GM12878 (cell line): ENCODE data around the gene PRDX3. TPM values are rescaled to one million over a fixed set of nuclear protein-coding genes. Genes with fewer than 3 reads are reported as not detected.

Experiments used
- BACH1 ChIP-seq: fragments of 450-650 bp; IDR thresholded peaks from 2 replicates; pipeline ENCODE4 v1.6.1; 2017; ENCODE audit warnings: mild to moderate bottlenecking, borderline replicate concordance
- BHLHE40 ChIP-seq, 2 experiments: fragments of 450-650 bp in 1 of 2; IDR thresholded peaks; 2 replicates each; pipeline ENCODE4 v1.6.1; 2011 to 2017; ENCODE audit warnings: low read depth in 2 of 2, borderline replicate concordance in 1 of 2, improper control_type of control experiment in 1 of 2, low read length in 1 of 2, mild to moderate bottlenecking in 1 of 2
- CBFB ChIP-seq: IDR thresholded peaks from 2 replicates; pipeline ENCODE4 v1.6.1; 2016; ENCODE audit warnings: antibody characterized with exemption, low read depth
- EP300 ChIP-seq, 2 experiments: fragments of 150-350 bp in 1 of 2; IDR thresholded peaks; 2 replicates each; pipeline ENCODE4 v1.6.1; 2011 to 2012; ENCODE audit warnings: low read depth in 2 of 2, low read length in 2 of 2, borderline replicate concordance in 1 of 2, improper control_type of control experiment in 1 of 2, inconsistent platforms in 1 of 2; ENCODE audit not compliant: control insufficient read depth in 1 of 2
- IKZF2 ChIP-seq, 2 experiments: fragments of 450-650 bp; IDR thresholded peaks; 2 replicates each; pipeline ENCODE4 v1.6.1; 2017; ENCODE audit warnings: mild to moderate bottlenecking in 2 of 2, moderate library complexity in 2 of 2
- KLF5 ChIP-seq: fragments of 450-650 bp; IDR thresholded peaks from 2 replicates; pipeline ENCODE4 v1.6.1; 2014; ENCODE audit warnings: mild to moderate bottlenecking; ENCODE audit not compliant: partially characterized antibody
- MEF2A ChIP-seq: IDR thresholded peaks from 2 replicates; pipeline ENCODE4 v1.6.1; 2011; ENCODE audit warnings: low read depth, mild to moderate bottlenecking, low read length, moderate library complexity; ENCODE audit not compliant: insufficient read depth
- MTA3 ChIP-seq: IDR thresholded peaks from 2 replicates; pipeline ENCODE4 v1.6.1; 2012; ENCODE audit warnings: low read length, inconsistent platforms, borderline replicate concordance
- NBN ChIP-seq: fragments of 450-650 bp; IDR thresholded peaks from 2 replicates; pipeline ENCODE4 v1.6.1; 2016
- NFXL1 ChIP-seq: fragments of 450-650 bp; IDR thresholded peaks from 2 replicates; pipeline ENCODE4 v1.6.1; 2017; ENCODE audit warnings: antibody characterized with exemption, mild to moderate bottlenecking, borderline replicate concordance
- PAX5 ChIP-seq: IDR thresholded peaks from 2 replicates; pipeline ENCODE4 v1.6.1; 2011; ENCODE audit warnings: low read depth, low read length, borderline replicate concordance
- PKNOX1 ChIP-seq: fragments of 450-650 bp; IDR thresholded peaks from 2 replicates; pipeline ENCODE4 v1.6.1; 2016; ENCODE audit warnings: mild to moderate bottlenecking
- RBBP5 ChIP-seq: fragments of 200-600 bp; sonication (generic); conservative IDR thresholded peaks from 2 replicates; pipeline ENCODE4 v1.6.1; 2016
- RFX5 ChIP-seq: IDR thresholded peaks from 2 replicates; pipeline ENCODE4 v1.6.1; 2011; ENCODE audit warnings: low read depth, low read length, improper control_type of control experiment
- SUPT20H ChIP-seq: IDR thresholded peaks from 2 replicates; pipeline ENCODE4 v1.6.1; 2011; ENCODE audit warnings: low read depth, mild to moderate bottlenecking, low read length, moderate library complexity, borderline replicate concordance; ENCODE audit not compliant: control insufficient read depth
- TCF3 ChIP-seq: IDR thresholded peaks from 2 replicates; pipeline ENCODE4 v1.6.1; 2012; ENCODE audit warnings: low read depth, mild to moderate bottlenecking, low read length, borderline replicate concordance; ENCODE audit not compliant: insufficient read depth
- ZNF592 ChIP-seq: fragments of 450-650 bp; IDR thresholded peaks from 2 replicates; pipeline ENCODE4 v1.6.1; 2017; ENCODE audit warnings: mild to moderate bottlenecking, moderate library complexity
- ZZZ3 ChIP-seq: IDR thresholded peaks from 2 replicates; pipeline ENCODE4 v1.6.1; 2011; ENCODE audit warnings: low read depth; ENCODE audit not compliant: control insufficient read depth, insufficient read length
- polyA plus RNA-seq, 11 experiments: library from polyadenylated mRNA; depleted of rRNA in 4 of 11; unstranded in 6 of 11; stranded (reverse) in 5 of 11; fragments of >200 nt; fragmentation: Nextera tagmentation in 4 of 11; fragmentation: Illumina TruSeq in 1 of 11; extraction: Ambion mirVana in 4 of 11; extraction: Trizol in 1 of 11; gene quantifications; 1 replicate in 1 of 11; 2 replicates in 10 of 11; pipeline versions ENCODE4 v1.2.1 to v1.2.3, GENCODE V29; 2011 to 2016; ENCODE audit warnings: inconsistent platforms in 2 of 11, missing spikeins in 2 of 11, low read depth in 1 of 11
- total RNA-seq, 4 experiments: library from RNA; depleted of rRNA in 3 of 4; stranded (reverse); fragments of >200 nt in 3 of 4; fragmentation: Illumina TruSeq in 1 of 4; extraction: Trizol in 1 of 4; gene quantifications; 2 replicates each; pipeline versions ENCODE4 v1.2.1 to v1.2.3, GENCODE V29; 2013 to 2021
- TF ChIP-seq, protein P1 (sequence below): fragments of 450-650 bp; IDR thresholded peaks from 2 replicates; pipeline ENCODE4 v1.6.1; 2014; ENCODE audit warnings: mild to moderate bottlenecking
- TF ChIP-seq, protein P2 (sequence below): fragments of 150-350 bp; IDR thresholded peaks from 2 replicates; pipeline ENCODE4 v1.6.1; 2014; ENCODE audit warnings: mild to moderate bottlenecking, low read depth, low read length

PRDX3 gene
- total and polyA plus RNA-seq, 10 of the 15 experiments (the other 5 are each of a cell fraction or from before 2014, with no cell fraction given): 195 to 1,431 (median 398) TPM

- TF ChIP-seq, protein P1, sequence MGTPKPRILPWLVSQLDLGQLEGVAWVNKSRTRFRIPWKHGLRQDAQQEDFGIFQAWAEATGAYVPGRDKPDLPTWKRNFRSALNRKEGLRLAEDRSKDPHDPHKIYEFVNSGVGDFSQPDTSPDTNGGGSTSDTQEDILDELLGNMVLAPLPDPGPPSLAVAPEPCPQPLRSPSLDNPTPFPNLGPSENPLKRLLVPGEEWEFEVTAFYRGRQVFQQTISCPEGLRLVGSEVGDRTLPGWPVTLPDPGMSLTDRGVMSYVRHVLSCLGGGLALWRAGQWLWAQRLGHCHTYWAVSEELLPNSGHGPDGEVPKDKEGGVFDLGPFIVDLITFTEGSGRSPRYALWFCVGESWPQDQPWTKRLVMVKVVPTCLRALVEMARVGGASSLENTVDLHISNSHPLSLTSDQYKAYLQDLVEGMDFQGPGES: no peak
- TF ChIP-seq, protein P2, sequence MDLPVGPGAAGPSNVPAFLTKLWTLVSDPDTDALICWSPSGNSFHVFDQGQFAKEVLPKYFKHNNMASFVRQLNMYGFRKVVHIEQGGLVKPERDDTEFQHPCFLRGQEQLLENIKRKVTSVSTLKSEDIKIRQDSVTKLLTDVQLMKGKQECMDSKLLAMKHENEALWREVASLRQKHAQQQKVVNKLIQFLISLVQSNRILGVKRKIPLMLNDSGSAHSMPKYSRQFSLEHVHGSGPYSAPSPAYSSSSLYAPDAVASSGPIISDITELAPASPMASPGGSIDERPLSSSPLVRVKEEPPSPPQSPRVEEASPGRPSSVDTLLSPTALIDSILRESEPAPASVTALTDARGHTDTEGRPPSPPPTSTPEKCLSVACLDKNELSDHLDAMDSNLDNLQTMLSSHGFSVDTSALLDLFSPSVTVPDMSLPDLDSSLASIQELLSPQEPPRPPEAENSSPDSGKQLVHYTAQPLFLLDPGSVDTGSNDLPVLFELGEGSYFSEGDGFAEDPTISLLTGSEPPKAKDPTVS: no peak
- TF ChIP-seq CBFB (peak; percentile 52; the same call in 1 of the 2 replicates), NFXL1 (no peak), KLF5 (peak; percentile 71), BHLHE40 (IDR thresholded peaks at IDR 0.05; ENCODE audit: borderline replicate concordance in 1 of 2, low read depth in 2 of 2, low read length in 1 of 2) (peak in 1 of 2 experiments; percentile 66; a peak in 3 of 4 replicates), MEF2A (peak; percentile 98), TCF3 (peak; percentile 29; the same call in 1 of the 2 replicates), IKZF2 (IDR thresholded peaks at IDR 0.05) (peak; percentile 92 to 93), BACH1 (peak; percentile 73; the same call in 1 of the 2 replicates), PKNOX1 (peak; percentile 23; the same call in 1 of the 2 replicates), PAX5 (peak; percentile 61; the same call in 1 of the 2 replicates), NBN (peak; percentile 96), RFX5 (no peak), ZZZ3 (no peak), MTA3 (peak; percentile 59; the same call in 1 of the 2 replicates), EP300 (IDR thresholded peaks at IDR 0.05; ENCODE audit: borderline replicate concordance in 1 of 2, control insufficient read depth in 1 of 2, low read depth in 2 of 2, low read length in 2 of 2) (peak; percentile 66 to 74; a peak in 3 of 4 replicates), SUPT20H (no peak), ZNF592 (no peak), RBBP5 (no peak)
These were observed 58.2 kb downstream of the PRDX3 start (continued) for GRCh38 chr10:119120413-119120867.
